ENCODE results near the gene SEC61A2. TPM values are rescaled to one million over a fixed set of nuclear protein-coding genes. Genes with fewer than 3 reads are reported as not detected.

Gene SEC61A2
- total RNA-seq, 1 donor from 2014 or later, result 24.8 TPM

DNA sequence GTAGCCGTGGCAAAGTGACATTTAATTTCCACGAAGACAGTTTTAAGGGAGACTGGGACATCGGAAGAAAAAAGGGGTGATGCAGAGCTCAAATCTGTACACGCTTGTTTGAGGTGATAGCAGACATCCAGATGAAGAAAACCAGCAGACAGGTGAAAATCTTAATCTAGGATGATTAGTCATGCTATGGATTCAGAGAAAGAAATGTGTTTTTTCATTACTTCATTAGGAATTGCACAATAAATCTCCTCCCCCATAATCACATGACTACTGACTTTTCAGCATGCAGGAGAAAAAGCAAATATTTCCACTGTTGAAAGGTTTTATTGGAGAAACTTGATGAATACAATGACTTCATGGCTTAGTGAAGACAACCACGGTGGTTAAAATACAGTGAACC lies 63.7 kb downstream of the SEC61A2 start:
- no peak for DNase-seq (ENCODE audit: low read depth, low spot score)
- Mint-ChIP-seq H3K36me3 (ENCODE audit: low read depth) (no peaks in the 10 kb centered on the region), H3K27me3 (ENCODE audit: low read depth) (no peaks in the 10 kb centered on the region), H3K4me3 (peak overlapping the region; percentile 59), H3K9me3 (no peaks in the 10 kb centered on the region), H3K4me1 (peaks cover 36% of the 10 kb centered on the region), H3K27ac (ENCODE audit: unreplicated experiment) (no peak overlapping the region)
- TF ChIP-seq, protein P1, sequence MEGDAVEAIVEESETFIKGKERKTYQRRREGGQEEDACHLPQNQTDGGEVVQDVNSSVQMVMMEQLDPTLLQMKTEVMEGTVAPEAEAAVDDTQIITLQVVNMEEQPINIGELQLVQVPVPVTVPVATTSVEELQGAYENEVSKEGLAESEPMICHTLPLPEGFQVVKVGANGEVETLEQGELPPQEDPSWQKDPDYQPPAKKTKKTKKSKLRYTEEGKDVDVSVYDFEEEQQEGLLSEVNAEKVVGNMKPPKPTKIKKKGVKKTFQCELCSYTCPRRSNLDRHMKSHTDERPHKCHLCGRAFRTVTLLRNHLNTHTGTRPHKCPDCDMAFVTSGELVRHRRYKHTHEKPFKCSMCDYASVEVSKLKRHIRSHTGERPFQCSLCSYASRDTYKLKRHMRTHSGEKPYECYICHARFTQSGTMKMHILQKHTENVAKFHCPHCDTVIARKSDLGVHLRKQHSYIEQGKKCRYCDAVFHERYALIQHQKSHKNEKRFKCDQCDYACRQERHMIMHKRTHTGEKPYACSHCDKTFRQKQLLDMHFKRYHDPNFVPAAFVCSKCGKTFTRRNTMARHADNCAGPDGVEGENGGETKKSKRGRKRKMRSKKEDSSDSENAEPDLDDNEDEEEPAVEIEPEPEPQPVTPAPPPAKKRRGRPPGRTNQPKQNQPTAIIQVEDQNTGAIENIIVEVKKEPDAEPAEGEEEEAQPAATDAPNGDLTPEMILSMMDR (conservative IDR thresholded peaks at IDR 0.05), result no peak

DNA sequence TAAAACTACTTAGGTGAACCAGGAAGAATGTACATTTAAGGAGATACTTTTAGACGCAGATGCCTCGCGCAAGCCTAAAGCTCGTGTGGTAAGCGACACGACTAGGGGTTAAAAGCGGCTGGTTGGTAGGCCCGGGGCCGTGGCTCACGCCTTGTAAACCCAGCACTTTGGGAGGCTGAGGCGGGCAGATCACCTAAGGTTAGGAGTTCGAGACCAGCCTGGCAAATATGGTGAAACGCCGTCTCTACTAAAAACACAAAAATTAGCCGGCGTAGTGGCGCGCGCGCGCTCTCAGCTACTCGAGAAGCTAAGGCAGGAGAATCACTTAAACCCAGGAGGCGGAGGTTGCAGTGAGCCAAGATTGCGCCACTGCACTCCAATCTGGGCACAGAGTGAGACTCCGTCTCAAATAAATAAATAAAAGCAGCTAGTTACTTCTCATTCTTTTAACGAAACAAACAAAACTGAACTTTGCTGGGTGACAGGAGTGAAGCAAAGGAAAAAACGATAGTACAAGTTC lies 65.3 kb downstream of the SEC61A2 start:
- Mint-ChIP-seq H3K27me3 (ENCODE audit: low read depth) (no peaks in the 10 kb centered on the region), H3K4me1 (peaks cover 41% of the 10 kb centered on the region), H3K36me3 (ENCODE audit: low read depth) (peaks cover 3% of the 10 kb centered on the region), H3K4me3 (peak overlapping the region; percentile 97), H3K27ac (ENCODE audit: unreplicated experiment) (peak overlapping the region; percentile 97), H3K9me3 (no peaks in the 10 kb centered on the region)
- TF ChIP-seq, protein P1 (conservative IDR thresholded peaks at IDR 0.05), result no peak
- peak; percentile 2 for DNase-seq (ENCODE audit: low read depth, low spot score)

DNA sequence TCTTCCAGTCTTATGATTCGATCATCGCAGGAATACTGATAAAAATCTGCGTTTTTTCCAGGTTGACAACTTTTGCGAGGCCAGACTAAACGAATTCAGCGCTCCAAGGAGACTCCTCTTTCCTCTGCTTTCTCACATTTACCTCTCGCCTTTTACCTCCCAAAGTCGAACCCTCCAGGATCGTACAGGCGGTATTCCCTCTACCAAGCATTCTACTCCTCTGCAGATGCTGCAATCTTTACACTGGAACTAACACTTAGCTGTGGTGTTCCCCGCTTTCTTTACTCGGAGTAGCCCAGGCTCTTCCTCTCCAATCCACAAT lies 65.8 kb downstream of the SEC61A2 start:
- DNase-seq (ENCODE audit: low read depth, low spot score), result no peak
- peaks cover 41% of the 10 kb centered on the region for H3K4me1 Mint-ChIP-seq

DNA sequence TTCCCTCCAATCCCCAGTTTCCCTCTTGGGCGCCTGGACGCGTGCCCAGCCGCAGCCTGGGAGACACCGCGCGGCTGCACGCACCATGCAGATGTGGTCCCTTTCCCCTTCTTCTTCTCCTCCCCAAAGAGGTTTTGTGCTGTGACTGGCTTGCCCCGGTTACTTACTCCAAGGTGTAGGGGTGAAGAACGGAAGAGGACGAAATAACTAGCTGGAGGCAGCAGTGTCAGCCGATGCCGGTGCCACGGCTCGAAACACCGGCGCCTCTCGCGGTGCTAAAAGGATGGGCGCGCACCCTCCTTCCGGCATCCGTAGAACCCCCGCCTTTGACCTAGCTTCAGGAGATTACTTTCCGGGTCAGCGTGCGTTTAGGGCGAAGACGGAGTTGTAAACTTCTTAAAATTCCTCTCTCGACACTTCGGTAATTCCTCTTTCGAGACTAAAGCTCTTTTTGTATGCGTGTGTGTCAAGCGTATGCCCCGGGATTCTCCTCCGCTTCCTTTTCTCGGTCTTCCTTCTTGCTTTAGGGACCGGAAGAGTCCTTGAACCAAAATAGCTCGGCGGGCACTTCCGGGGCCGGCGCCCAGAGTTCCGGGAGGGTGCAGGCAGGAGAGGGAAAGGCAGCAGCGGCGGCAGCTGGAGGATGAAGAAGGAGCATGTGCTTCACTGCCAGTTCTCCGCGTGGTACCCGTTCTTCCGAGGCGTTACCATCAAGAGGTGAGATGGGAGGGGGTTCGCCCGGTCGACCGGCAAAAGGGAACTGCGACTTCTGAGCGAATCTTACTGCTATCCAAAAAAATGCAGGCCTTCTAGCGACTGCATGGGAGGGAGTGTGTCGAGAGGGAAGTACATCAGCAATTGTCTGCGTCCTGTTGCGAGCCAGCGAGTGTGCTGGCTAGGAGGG lies 66.4 kb downstream of the SEC61A2 start, which contains the start of the genes CDC123 and NUDT5:
CDC123 (plus strand) TSS at position 586 of the 904 bp plus-strand sequence; CDS start at position 644, 58 bp downstream.
NUDT5 (minus strand) TSS at position 289 of the 904 bp plus-strand sequence. CDS start 9,600 bp downstream, outside the sequence.
- H3K4me3 Mint-ChIP-seq, result peak within 1 kb of the TSS; percentile 97
- DNase-seq (ENCODE audit: low read depth, low spot score), result peak; percentile 75
- peak within 1 kb of the TSS; percentile 97 for H3K27ac Mint-ChIP-seq (ENCODE audit: unreplicated experiment)
- peaks cover 3% of the 10 kb centered on the region for H3K36me3 Mint-ChIP-seq (ENCODE audit: low read depth)
- no peaks in the 10 kb centered on the region for H3K27me3 Mint-ChIP-seq (ENCODE audit: low read depth)
- TF ChIP-seq, protein P1 (conservative IDR thresholded peaks at IDR 0.05), result no peak
- H3K4me1 Mint-ChIP-seq, result peaks cover 41% of the 10 kb centered on the region
- no peaks in the 10 kb centered on the region for H3K9me3 Mint-ChIP-seq

More for the DNA sequence above, 65.8 kb downstream of the SEC61A2 start:
- Mint-ChIP-seq H3K27me3 (ENCODE audit: low read depth) (no peaks in the 10 kb centered on the region), H3K9me3 (no peaks in the 10 kb centered on the region), H3K36me3 (ENCODE audit: low read depth) (peaks cover 3% of the 10 kb centered on the region), H3K27ac (ENCODE audit: unreplicated experiment) (peak overlapping the region; percentile 97), H3K4me3 (peak overlapping the region; percentile 97)
- TF ChIP-seq, protein P1 (conservative IDR thresholded peaks at IDR 0.05), result no peak

DNA sequence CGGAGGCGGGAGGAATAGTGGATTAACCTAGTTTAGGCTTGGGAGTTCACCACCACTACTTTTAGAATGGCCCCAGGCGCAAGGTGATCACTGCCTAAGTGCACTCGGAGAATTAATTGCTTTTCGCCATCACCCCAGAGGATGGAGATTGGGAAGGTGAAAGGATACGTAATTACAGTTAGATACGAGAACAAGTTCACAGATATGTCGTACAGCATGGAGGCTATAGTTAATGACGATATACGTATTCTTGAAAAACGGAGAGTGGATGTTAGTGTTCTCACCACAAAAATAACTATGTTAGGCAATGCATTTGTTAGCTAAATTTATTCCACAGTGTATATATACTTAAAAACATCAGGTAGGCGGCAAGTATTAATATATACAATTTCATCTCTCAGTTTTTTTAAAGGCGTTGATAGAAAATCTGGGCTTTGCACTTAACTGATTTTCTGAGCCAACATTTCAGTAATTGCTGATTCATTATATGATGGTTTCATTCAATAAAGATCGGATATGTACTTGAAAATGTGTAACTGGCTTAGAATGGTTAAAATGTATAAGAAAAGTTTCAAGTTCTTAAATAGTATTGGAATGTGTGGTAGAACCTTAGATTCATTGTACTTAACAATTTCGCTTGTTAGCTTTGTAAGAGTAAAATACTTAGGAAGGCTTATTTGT lies 67.2 kb downstream of the SEC61A2 start:
- H3K4me3 Mint-ChIP-seq, result peak overlapping the region; percentile 97
- peak overlapping the region; percentile 97 for H3K27ac Mint-ChIP-seq (ENCODE audit: unreplicated experiment)
- no peak for DNase-seq (ENCODE audit: low read depth, low spot score)
- H3K27me3 Mint-ChIP-seq (ENCODE audit: low read depth), result no peaks in the 10 kb centered on the region
- TF ChIP-seq, protein P1 (conservative IDR thresholded peaks at IDR 0.05), result no peak
- peaks cover 41% of the 10 kb centered on the region for H3K4me1 Mint-ChIP-seq
- H3K36me3 Mint-ChIP-seq (ENCODE audit: low read depth), result peaks cover 11% of the 10 kb centered on the region
- no peaks in the 10 kb centered on the region for H3K9me3 Mint-ChIP-seq
